K562 (cell line): ENCODE measurements around the gene UBXN6.
A peak's percentile ranks its signal among the peaks of the same experiment; 100 is the strongest.

ENCODE experiments used
- CBX3 ChIP-seq, 2 experiments: IDR thresholded peaks; 1 replicate in 1 of 2; 2 replicates in 1 of 2; pipeline ENCODE4 v1.6.1; 2012; ENCODE audit warnings: inconsistent platforms in 2 of 2, low read length in 2 of 2, borderline replicate concordance in 1 of 2, control low read depth in 1 of 2
- EZH2 ChIP-seq: IDR thresholded peaks from 2 replicates; pipeline ENCODE4 v1.6.1; 2012; ENCODE audit warnings: low read depth, mild to moderate bottlenecking, inconsistent platforms, low read length, borderline replicate concordance
- HNRNPK ChIP-seq: fragments of 200-400 bp; formaldehyde crosslinking; IDR thresholded peaks from one replicate; pipeline ENCODE4 v1.6.1; 2018; ENCODE audit warnings: mild to moderate bottlenecking, low read depth, low read length; ENCODE audit not compliant: poor library complexity, severe bottlenecking
- KDM2B ChIP-seq: fragments of 250-450 bp; sonication (Bioruptor Pico); IDR thresholded peaks from 2 replicates; pipeline ENCODE4 v1.8.0; 2021; ENCODE audit warnings: mild to moderate bottlenecking, moderate library complexity
- PML ChIP-seq: IDR thresholded peaks from 2 replicates; pipeline ENCODE4 v1.6.1; 2012; ENCODE audit warnings: low read length, inconsistent platforms
- POLR2A ChIP-seq: fragments of 450-650 bp; conservative IDR thresholded peaks from 2 replicates; pipeline ENCODE4 v1.6.1; 2016
- REST ChIP-seq, 2 experiments: fragments of 450-650 bp; formaldehyde crosslinking in 1 of 2; IDR thresholded peaks; 2 replicates each; pipeline versions ENCODE4 v1.4.0 to v1.6.1; 2014 to 2020; ENCODE audit warnings: mild to moderate bottlenecking in 2 of 2, borderline replicate concordance in 1 of 2, low read depth in 1 of 2
- TCF7L2 ChIP-seq: fragments of 150-350 bp; IDR thresholded peaks from 2 replicates; pipeline ENCODE4 v1.6.1; 2016; ENCODE audit warnings: low read depth, mild to moderate bottlenecking, low read length, moderate library complexity
- ZFP30 ChIP-seq: fragments of 250-450 bp; sonication (Bioruptor Pico); IDR thresholded peaks from 2 replicates; pipeline ENCODE4 v1.8.0; 2022; ENCODE audit warnings: moderate library complexity, mild to moderate bottlenecking, inconsistent platforms, borderline replicate concordance
- ZKSCAN8 ChIP-seq: fragments of 200-800 bp; sonication (Bioruptor generic); IDR thresholded peaks from 2 replicates; pipeline ENCODE4 v1.6.1; 2016; ENCODE audit warnings: missing genetic modification characterization, missing compliant biosample characterization
- ZNF232 ChIP-seq: sonication (generic); formaldehyde crosslinking; IDR thresholded peaks from 2 replicates; pipeline ENCODE4 v1.8.0; 2022; ENCODE audit warnings: mild to moderate bottlenecking, missing genetic modification reagents
- ZSCAN29 ChIP-seq: fragments of 450-650 bp; IDR thresholded peaks from 2 replicates; pipeline ENCODE4 v1.6.1; 2017
- TF ChIP-seq, protein P1 (sequence below), 3 experiments: IDR thresholded peaks in 2 of 3; conservative IDR thresholded peaks in 1 of 3; 2 replicates each; pipeline ENCODE4 v1.5.1; 2011 to 2012; ENCODE audit warnings: low read length in 3 of 3, mild to moderate bottlenecking in 3 of 3, control low read depth in 2 of 3, improper control_type of control experiment in 1 of 3, inconsistent platforms in 1 of 3, low read depth in 1 of 3, mixed read lengths in 1 of 3, moderate library complexity in 1 of 3; ENCODE audit not compliant: insufficient read depth in 2 of 3

- TF ChIP-seq EZH2 (no peak), ZKSCAN8 (CRISPR knock-in tag) (no peak), POLR2A (no peak), ZFP30 (no peak), TCF7L2 (no peak), REST (IDR thresholded peaks at IDR 0.05; ENCODE audit: borderline replicate concordance) (no peak), REST (CRISPR knock-in tag; IDR thresholded peaks at IDR 0.05; ENCODE audit: low read depth) (no peak), PML (no peak), HNRNPK (no peak), ZSCAN29 (no peak), ZNF232 (CRISPR knock-in tag) (no peak), CBX3 (IDR thresholded peaks at IDR 0.05; ENCODE audit: borderline replicate concordance in 1 of 2, low read length in 2 of 2) (no peak), KDM2B (CRISPR knock-in tag) (no peak)
- TF ChIP-seq, protein P1, sequence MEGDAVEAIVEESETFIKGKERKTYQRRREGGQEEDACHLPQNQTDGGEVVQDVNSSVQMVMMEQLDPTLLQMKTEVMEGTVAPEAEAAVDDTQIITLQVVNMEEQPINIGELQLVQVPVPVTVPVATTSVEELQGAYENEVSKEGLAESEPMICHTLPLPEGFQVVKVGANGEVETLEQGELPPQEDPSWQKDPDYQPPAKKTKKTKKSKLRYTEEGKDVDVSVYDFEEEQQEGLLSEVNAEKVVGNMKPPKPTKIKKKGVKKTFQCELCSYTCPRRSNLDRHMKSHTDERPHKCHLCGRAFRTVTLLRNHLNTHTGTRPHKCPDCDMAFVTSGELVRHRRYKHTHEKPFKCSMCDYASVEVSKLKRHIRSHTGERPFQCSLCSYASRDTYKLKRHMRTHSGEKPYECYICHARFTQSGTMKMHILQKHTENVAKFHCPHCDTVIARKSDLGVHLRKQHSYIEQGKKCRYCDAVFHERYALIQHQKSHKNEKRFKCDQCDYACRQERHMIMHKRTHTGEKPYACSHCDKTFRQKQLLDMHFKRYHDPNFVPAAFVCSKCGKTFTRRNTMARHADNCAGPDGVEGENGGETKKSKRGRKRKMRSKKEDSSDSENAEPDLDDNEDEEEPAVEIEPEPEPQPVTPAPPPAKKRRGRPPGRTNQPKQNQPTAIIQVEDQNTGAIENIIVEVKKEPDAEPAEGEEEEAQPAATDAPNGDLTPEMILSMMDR (IDR thresholded peaks at IDR 0.05 in 2 of 3, conservative IDR thresholded peaks at IDR 0.05 in 1 of 3; ENCODE audit: insufficient read depth in 2 of 3, low read depth in 1 of 3, low read length in 3 of 3) = peak; percentile 41 to 94 (median 43); a peak in 4 of 6 replicates
Measured at GRCh38 chr19:4506449-4507149, 49.0 kb upstream of the UBXN6 start.
